HG03558 (cell line): ENCODE measurements around the gene N4BP2L2.

ENCODE experiments used
- ATAC-seq: cut with Tn5 transposase; IDR thresholded peaks from one replicate; pipeline ENCODE4 v1.9.1; 2021; ENCODE audit warnings: moderate number of reproducible peaks; ENCODE audit not compliant: unreplicated experiment; ENCODE audit errors: extremely low read depth

N4BP2L2 gene

GRCh38 chr13:32384702-32385101, 153.9 kb downstream of the N4BP2L2 start:
- ATAC-seq: no peak

GRCh38 chr13:32383836-32384618, 154.6 kb downstream of the N4BP2L2 start:
- no peak for ATAC-seq
